IMR-90 (cell line): ENCODE results near the gene ANKRD55.

Experiments used
- BHLHE40 ChIP-seq: fragments of 150-350 bp; IDR thresholded peaks from 2 replicates; pipeline ENCODE4 v1.6.1; 2016; ENCODE audit warnings: mild to moderate bottlenecking, low read depth, low read length
- FOS ChIP-seq: fragments of 150-350 bp; IDR thresholded peaks from 2 replicates; pipeline ENCODE4 v1.6.1; 2016; ENCODE audit warnings: low read depth, low read length
- MAZ ChIP-seq: IDR thresholded peaks from 2 replicates; pipeline ENCODE4 v1.6.1; 2012; ENCODE audit warnings: low read depth, mild to moderate bottlenecking, low read length, improper control_type of control experiment, moderate library complexity, borderline replicate concordance
- TF ChIP-seq, protein P1 (sequence below): conservative IDR thresholded peaks from 2 replicates; pipeline ENCODE4 v1.5.1; 2012; ENCODE audit warnings: mild to moderate bottlenecking, low read depth, low read length, improper control_type of control experiment

DNA sequence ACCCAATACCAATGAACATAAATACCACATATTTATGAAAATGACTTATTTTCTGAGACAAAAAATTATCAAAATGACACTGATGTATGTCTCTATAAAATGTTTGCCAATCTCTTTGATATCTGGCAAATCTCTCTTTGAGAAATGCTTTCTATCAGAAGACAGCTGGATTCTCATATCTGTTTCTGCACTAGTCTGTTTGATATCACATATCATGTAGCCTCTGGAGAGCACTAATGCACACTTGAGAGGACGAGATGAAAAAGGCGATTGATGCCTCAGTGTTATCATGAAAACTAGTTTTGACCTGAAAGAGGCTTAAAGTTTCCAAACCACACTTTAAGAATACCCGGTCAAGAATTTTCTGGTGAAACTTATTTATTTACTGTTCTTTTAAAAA lies 29.1 kb upstream of the ANKRD55 start:
- TF ChIP-seq, protein P1, sequence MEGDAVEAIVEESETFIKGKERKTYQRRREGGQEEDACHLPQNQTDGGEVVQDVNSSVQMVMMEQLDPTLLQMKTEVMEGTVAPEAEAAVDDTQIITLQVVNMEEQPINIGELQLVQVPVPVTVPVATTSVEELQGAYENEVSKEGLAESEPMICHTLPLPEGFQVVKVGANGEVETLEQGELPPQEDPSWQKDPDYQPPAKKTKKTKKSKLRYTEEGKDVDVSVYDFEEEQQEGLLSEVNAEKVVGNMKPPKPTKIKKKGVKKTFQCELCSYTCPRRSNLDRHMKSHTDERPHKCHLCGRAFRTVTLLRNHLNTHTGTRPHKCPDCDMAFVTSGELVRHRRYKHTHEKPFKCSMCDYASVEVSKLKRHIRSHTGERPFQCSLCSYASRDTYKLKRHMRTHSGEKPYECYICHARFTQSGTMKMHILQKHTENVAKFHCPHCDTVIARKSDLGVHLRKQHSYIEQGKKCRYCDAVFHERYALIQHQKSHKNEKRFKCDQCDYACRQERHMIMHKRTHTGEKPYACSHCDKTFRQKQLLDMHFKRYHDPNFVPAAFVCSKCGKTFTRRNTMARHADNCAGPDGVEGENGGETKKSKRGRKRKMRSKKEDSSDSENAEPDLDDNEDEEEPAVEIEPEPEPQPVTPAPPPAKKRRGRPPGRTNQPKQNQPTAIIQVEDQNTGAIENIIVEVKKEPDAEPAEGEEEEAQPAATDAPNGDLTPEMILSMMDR, result no peak
- TF ChIP-seq BHLHE40, result no peak
- no peak for TF ChIP-seq MAZ
- TF ChIP-seq FOS, result no peak
